ENCODE measurements around the gene PLEKHO1.

PLEKHO1 gene, protein sequence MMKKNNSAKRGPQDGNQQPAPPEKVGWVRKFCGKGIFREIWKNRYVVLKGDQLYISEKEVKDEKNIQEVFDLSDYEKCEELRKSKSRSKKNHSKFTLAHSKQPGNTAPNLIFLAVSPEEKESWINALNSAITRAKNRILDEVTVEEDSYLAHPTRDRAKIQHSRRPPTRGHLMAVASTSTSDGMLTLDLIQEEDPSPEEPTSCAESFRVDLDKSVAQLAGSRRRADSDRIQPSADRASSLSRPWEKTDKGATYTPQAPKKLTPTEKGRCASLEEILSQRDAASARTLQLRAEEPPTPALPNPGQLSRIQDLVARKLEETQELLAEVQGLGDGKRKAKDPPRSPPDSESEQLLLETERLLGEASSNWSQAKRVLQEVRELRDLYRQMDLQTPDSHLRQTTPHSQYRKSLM

DNA sequence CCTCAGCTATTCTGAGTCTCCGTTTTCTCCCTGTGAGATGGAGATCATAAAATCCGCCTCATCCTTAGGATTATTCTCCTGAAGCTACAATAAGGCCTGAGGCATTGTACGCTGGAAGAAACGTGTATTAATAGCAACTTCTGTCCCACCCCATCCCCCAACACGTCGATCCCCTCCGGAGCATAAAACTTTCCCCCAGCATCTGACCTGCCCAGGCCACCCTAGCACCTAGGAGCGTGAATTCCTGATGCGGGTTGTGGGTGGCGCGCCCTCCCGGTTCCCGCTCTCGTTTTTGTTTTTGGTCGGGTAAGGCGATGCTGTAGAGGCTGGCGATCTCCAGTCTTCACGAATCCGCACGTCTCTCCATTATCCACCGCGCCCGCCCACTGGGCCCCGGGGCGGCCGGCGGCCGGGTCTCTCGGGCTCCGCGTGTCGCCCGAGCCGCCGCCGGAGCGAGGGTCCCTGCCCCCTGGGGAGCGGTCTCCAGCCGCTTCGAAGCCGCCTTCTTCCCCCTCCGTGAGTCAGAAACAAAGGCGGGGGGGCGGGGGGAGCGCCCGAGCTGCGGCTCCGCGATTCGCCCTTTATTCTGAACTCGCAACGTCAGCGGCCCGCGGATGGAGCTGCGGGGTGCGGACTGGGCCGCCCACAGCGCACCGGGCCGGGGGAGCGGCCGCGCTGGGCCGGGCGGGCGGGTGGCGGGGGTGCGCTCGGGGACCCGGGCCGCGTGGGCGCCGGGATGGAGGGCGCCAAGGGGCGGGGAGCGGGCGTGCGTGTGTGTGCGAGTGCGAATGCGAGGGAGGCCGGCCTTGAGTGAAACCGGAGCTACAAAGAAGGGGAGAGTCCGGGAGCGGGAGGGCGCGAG is at the start of gene PLEKHO1:
Gene PLEKHO1 (plus strand): TSS at position 646 of the 862 bp plus-strand sequence. CDS start 342 bp downstream, outside the sequence.
- in situ Hi-C loops (cut with HindIII; ENCODE audit: low sequenced_read_pairs): no loop called here
- TF ChIP-seq, protein P1, sequence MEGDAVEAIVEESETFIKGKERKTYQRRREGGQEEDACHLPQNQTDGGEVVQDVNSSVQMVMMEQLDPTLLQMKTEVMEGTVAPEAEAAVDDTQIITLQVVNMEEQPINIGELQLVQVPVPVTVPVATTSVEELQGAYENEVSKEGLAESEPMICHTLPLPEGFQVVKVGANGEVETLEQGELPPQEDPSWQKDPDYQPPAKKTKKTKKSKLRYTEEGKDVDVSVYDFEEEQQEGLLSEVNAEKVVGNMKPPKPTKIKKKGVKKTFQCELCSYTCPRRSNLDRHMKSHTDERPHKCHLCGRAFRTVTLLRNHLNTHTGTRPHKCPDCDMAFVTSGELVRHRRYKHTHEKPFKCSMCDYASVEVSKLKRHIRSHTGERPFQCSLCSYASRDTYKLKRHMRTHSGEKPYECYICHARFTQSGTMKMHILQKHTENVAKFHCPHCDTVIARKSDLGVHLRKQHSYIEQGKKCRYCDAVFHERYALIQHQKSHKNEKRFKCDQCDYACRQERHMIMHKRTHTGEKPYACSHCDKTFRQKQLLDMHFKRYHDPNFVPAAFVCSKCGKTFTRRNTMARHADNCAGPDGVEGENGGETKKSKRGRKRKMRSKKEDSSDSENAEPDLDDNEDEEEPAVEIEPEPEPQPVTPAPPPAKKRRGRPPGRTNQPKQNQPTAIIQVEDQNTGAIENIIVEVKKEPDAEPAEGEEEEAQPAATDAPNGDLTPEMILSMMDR (IDR thresholded peaks at IDR 0.05; ENCODE audit: low read depth, low read length, missing control alignments): no peak
- peak within 1 kb of the TSS; percentile 86 for H3K4me3 ChIP-seq (ENCODE audit: low read depth, low read length)
- no peak for DNase-seq (ENCODE audit: low read depth)

DNA sequence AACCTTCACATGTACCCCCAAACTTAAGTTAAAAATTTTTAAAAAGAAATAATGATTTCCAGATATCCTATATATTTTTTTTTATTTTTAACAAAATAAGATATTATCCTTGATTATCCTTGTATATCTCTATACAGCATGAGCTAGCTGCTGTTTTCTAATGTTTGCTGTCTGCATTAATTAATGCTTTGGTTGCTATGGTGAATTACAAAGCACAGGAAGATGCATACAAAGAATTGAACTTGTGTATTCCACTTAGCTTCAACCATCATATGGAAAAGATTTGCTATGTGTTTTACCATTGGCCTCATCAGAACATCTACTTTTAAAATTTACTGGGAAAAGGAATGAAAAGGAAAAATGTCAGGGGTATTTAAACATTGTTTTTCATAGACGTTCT is 46.7 kb upstream of the PLEKHO1 start:
- no peak overlapping the region for H3K4me3 ChIP-seq (ENCODE audit: low read depth, low read length)
- no peak for DNase-seq (ENCODE audit: low read depth)
- in situ Hi-C loops (cut with HindIII; ENCODE audit: low sequenced_read_pairs): no loop called here
- TF ChIP-seq, protein P1 (IDR thresholded peaks at IDR 0.05; ENCODE audit: low read depth, low read length, missing control alignments): no peak

DNA sequence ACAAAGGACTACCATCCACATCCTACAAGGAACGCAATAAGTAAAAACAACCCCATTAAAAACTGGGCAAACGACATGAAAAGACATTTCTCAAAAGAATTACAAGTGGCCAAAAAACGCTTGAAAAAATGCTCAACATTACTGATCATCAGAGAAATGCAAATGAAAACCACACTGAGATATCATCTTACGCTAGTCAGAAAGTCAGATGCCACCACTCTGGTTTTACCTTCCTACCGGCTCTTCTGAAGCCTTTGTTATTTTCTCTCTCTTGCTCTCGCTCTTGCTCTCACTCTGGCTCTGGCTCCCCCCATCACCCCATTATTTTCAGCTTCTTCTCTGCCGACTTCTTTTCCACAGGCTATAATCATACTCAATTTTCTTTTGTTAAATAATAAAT is 43.4 kb upstream of the PLEKHO1 start:
- TF ChIP-seq, protein P1 (IDR thresholded peaks at IDR 0.05; ENCODE audit: low read depth, low read length, missing control alignments): no peak
- peak; percentile 4 for DNase-seq (ENCODE audit: low read depth)
- no peak overlapping the region for H3K4me3 ChIP-seq (ENCODE audit: low read depth, low read length)
- in situ Hi-C loops (cut with HindIII; ENCODE audit: low sequenced_read_pairs): no loop called here

DNA sequence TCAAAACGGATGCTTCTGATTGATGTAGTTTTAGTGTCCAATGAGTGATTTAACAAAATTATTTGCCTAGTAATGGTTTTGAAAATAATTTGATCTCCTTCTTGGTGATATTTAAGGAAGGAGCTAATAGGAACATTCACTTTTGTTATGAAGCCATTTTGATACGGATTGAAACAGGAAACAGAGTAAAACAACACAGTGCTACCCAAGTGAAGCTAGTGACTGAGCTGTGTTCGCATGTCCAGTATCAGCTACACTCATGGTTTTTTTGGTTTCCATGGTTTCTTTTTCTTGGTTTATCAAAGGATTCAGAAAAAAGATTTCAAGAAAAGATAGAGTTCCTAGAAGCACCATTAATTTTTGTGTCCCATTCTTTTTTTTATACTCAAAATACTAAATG is 40.1 kb upstream of the PLEKHO1 start:
- no peak for DNase-seq (ENCODE audit: low read depth)
- in situ Hi-C loops (cut with HindIII; ENCODE audit: low sequenced_read_pairs): no loop called here
- TF ChIP-seq, protein P1 (IDR thresholded peaks at IDR 0.05; ENCODE audit: low read depth, low read length, missing control alignments): no peak
- H3K4me3 ChIP-seq (ENCODE audit: low read depth, low read length): no peak overlapping the region

DNA sequence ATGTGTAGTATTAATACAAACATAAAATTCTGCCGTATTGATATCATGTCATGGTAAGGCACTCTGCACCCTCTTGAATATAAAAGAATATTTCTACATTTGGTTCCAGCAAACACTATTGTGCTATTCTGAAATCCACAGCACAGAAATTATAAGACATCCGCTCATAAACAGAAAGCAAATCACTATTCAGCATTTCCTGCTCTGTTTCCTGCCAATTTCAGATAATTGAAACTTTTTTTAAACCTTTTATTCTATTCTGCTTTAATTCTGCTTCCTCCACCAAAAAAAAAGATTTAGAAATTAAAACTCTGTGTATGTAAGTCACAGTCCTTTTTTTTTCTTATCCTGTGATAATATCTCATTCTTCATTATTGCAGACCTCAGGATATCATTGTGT is 39.6 kb upstream of the PLEKHO1 start:
- DNase-seq (ENCODE audit: low read depth): no peak
- in situ Hi-C loops (cut with HindIII; ENCODE audit: low sequenced_read_pairs): no loop called here
- TF ChIP-seq, protein P1 (IDR thresholded peaks at IDR 0.05; ENCODE audit: low read depth, low read length, missing control alignments): no peak
- H3K4me3 ChIP-seq (ENCODE audit: low read depth, low read length): no peak overlapping the region

DNA sequence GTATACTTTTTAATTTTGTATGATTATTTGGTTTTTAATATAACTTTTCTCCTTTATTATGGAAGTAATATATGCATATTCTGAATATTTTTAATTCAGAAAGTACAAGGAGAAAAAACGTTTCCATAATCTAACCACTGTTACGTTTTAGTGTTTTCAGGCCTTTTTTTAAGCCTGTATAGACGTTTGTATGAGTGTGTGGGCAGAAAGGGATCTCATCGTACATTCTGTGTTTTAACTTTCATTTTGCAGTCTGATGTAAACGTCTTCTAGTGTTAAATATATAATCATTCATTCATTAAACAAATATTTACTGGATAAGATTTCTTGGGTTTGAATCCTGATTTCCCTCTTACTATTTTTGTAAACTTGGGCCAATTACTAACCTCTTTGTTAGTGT is 38.0 kb upstream of the PLEKHO1 start:
- DNase-seq (ENCODE audit: low read depth): no peak
- TF ChIP-seq, protein P1 (IDR thresholded peaks at IDR 0.05; ENCODE audit: low read depth, low read length, missing control alignments): no peak
- in situ Hi-C loops (cut with HindIII; ENCODE audit: low sequenced_read_pairs): no loop called here
- H3K4me3 ChIP-seq (ENCODE audit: low read depth, low read length): no peak overlapping the region

All from astrocyte of the cerebellum (primary cell).